Activated CD4-positive, alpha-beta T cell treated with anti-CD3 and anti-CD28 coated beads, Interleukin-2, amount 10 ng/mL, durations not matched to agents 24 days and 14 days (primary cell): Measurements from ENCODE around the gene RIOK1. TPM values are rescaled to one million over a fixed set of nuclear protein-coding genes. Genes with fewer than 3 reads are reported as not detected.

Experiments used
- DNase-seq: peaks from one replicate; pipeline ENCODE4 v3.0.0; 2022
- H3K27ac Mint-ChIP-seq: one replicate; pipeline ENCODE4 v1.8.0; 2022; ENCODE audit warnings: mild to moderate bottlenecking, mixed read lengths
- H3K27me3 Mint-ChIP-seq: one replicate; pipeline ENCODE4 v1.8.0; 2022; ENCODE audit warnings: mixed read lengths
- H3K36me3 Mint-ChIP-seq: one replicate; pipeline ENCODE4 v1.8.0; 2022; ENCODE audit warnings: low read depth, mild to moderate bottlenecking, mixed read lengths
- H3K4me1 Mint-ChIP-seq: one replicate; pipeline ENCODE4 v1.8.0; 2021; ENCODE audit warnings: mixed read lengths
- H3K4me3 Mint-ChIP-seq: one replicate; pipeline ENCODE4 v1.8.0; 2022; ENCODE audit warnings: mild to moderate bottlenecking, moderate library complexity, mixed read lengths
- H3K9me3 Mint-ChIP-seq: one replicate; pipeline ENCODE4 v1.8.0; 2021; ENCODE audit warnings: mixed read lengths
- intact Hi-C: fragments of 100-400 bp; cut with micrococcal nuclease; formaldehyde crosslinking; loops from one replicate; pipeline ENCODE4 v1.15.1; 2023
- total RNA-seq: library from RNA; stranded (reverse); gene quantifications from 2 replicates; pipeline ENCODE4 v1.2.3, GENCODE V29; 2022

Gene RIOK1
- total RNA-seq, 1 donor from 2014 or later = 56.7 TPM

DNA sequence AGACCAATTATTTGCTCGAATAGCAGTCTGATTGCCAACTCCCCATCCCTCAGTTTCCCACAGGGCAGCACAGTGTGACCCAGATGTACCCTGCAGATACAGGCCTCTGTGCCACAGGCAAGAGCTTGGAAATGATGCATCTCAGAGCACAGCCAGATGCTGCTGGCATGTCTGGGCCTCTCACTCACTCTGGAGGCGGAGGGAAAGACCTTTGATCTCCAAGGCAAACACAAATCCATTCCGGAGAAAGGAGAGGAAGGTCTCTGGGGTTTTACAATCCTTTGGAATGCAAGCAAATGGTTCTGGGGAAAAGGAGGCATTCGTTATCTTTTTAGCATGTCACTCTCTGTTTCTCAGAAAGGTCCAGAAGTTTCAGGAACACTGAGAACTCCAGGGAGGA lies 74.2 kb downstream of the RIOK1 start:
- Mint-ChIP-seq H3K36me3 (no peaks in the 10 kb centered on the region), H3K27ac (no peak overlapping the region), H3K4me3 (no peak overlapping the region), H3K4me1 (no peaks in the 10 kb centered on the region), H3K27me3 (peaks cover 6% of the 10 kb centered on the region), H3K9me3 (no peaks in the 10 kb centered on the region)
- intact Hi-C loops = no loop called here
- DNase-seq = no peak

DNA sequence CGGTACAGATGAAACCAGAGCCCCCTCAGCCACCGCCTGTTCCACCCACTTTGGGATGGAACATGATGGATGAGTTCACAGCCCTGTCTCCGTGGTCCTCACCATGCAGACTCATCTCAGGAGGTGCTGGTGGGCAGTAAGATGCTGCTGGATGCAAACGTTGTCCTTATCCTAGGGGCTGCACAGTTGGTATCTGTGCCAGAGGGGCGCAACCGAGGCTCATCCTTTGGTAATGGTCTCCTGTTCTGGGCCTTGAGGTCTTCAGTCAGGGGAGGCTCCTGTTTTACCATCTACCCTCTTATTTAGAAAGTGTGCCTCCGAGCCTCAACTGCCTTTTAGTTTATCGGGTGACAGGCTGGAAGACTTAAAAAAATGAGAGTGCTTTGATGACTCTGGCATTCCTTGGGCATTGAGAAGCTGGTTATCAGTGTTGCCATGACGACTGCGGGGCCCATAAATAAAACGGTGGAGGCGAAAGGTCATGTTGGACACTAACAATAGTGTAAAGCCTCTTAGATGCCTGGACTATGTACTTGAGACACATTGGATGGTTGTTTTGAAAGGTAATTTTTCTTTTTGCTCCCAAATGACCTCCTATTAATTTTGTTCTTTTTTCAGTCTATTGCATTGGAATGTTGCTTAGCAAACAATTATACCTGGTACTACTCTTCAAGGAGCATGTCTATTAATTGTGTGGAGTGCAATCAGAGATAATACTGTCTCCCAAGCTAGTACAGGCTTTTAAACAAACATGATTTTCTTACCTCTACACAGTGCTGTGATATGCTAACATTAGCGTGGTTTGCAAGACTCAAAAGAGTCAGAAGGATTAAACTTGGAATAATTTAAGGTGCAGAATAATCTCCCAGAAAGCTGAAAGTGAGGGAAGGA lies 77.6 kb downstream of the RIOK1 start:
- Mint-ChIP-seq H3K27me3 (peaks cover 6% of the 10 kb centered on the region), H3K4me1 (peaks cover 3% of the 10 kb centered on the region), H3K36me3 (no peaks in the 10 kb centered on the region), H3K27ac (no peak overlapping the region), H3K4me3 (no peak overlapping the region), H3K9me3 (no peaks in the 10 kb centered on the region)
- DNase-seq = no peak
- intact Hi-C loops = no loop called here

Other genes starting within 250 kb of the RIOK1 start
- gene SSR1, start 76.6 kb upstream of the RIOK1 start, total RNA-seq = 157 and 162 TPM in 2 replicates
- 0.16 and 0.31 TPM in 2 replicates for gene CAGE1, start 66 bp upstream of the RIOK1 start, total RNA-seq
- gene DSP, start 151.9 kb downstream of the RIOK1 start, total RNA-seq = 0.02 TPM in 1 of 2 replicates, not detected in the other
- 18.4 and 19.6 TPM in 2 replicates for gene SNRNP48, start 200.4 kb downstream of the RIOK1 start, total RNA-seq